Gastrocnemius medialis (tissue), 4 donors: Measurements from ENCODE around the gene MAD1L1. TPM values are rescaled to one million over a fixed set of nuclear protein-coding genes. Genes with fewer than 3 reads are reported as not detected.

Source experiments
- ATAC-seq, 2 donors: fragments of 150-250 bp; one replicate each; pipeline ENCODE4 v1.9.1; 2016
- DNase-seq, 2 donors: peaks; one replicate each; pipeline ENCODE4 v3.0.0-alpha.2; 2019
- H3K27ac ChIP-seq, 4 donors: fragments of 200-600 bp; sonication (generic); 1 replicate in 1 of 4; 2 replicates in 3 of 4; pipeline ENCODE4 v1.5.1; 2016 to 2018; ENCODE audit warnings: mild to moderate bottlenecking in 2 of 4, moderate library complexity in 1 of 4
- H3K27me3 ChIP-seq, 3 donors: fragments of 200-600 bp; sonication (generic) in 2 of 3; 1 replicate in 1 of 3; 2 replicates in 2 of 3; pipeline versions ENCODE4 v1.5.1 to v1.6.0; 2016 to 2019; ENCODE audit warnings: mild to moderate bottlenecking in 1 of 3, moderate library complexity in 1 of 3
- H3K36me3 ChIP-seq, 2 donors: fragments of 200-600 bp; sonication (generic) in 1 of 2; one replicate each; pipeline ENCODE4 v1.5.1; 2017 to 2018
- H3K4me1 ChIP-seq, 2 donors: fragments of 200-600 bp; sonication (generic) in 1 of 2; one replicate each; pipeline ENCODE4 v1.5.1; 2016 to 2017; ENCODE audit warnings: mild to moderate bottlenecking in 2 of 2
- H3K4me3 ChIP-seq, 4 donors: fragments of 200-600 bp; sonication (generic) in 3 of 4; 1 replicate in 1 of 4; 2 replicates in 3 of 4; pipeline ENCODE4 v1.5.1; 2016 to 2019; ENCODE audit warnings: mild to moderate bottlenecking in 2 of 4
- H3K9me3 ChIP-seq, 3 donors: fragments of 200-600 bp; sonication (generic) in 2 of 3; 1 replicate in 1 of 3; 2 replicates in 2 of 3; pipeline ENCODE4 v1.5.1; 2016 to 2019
- POLR2A ChIP-seq, 2 donors: fragments of 450-650 bp; IDR thresholded peaks; one replicate each; pipeline ENCODE4 v1.6.1; 2017; ENCODE audit warnings: antibody characterized with exemption in 2 of 2, mild to moderate bottlenecking in 2 of 2, moderate library complexity in 2 of 2
- in situ Hi-C, 4 donors: fragments of 200-750 bp; cut with MboI; loops; one replicate each; pipeline versions ENCODE4 v1.15.0 to v1.8.0; 2017; ENCODE audit warnings: low sequenced_read_pairs in 4 of 4
- intact Hi-C: fragments of 100-400 bp; cut with DNase I; formaldehyde crosslinking; loops from one replicate; pipeline ENCODE4 v1.15.1; 2023; ENCODE audit warnings: low total_unique reads
- total RNA-seq, 4 donors: library from RNA; depleted of rRNA; stranded (reverse); fragments of >200 nt; gene quantifications; one replicate each; pipeline versions ENCODE4 v1.1.0 to v1.2.3, GENCODE V29; 2016
- TF ChIP-seq, protein P1 (sequence below), 5 experiments: fragments of 450-650 bp in 3 of 5; fragments of 200-600 bp in 2 of 5; sonication (generic) in 2 of 5; IDR thresholded peaks in 4 of 5; conservative IDR thresholded peaks in 1 of 5; 1 replicate in 4 of 5; 2 replicates in 1 of 5; pipeline ENCODE4 v1.5.1; 2016 to 2019; ENCODE audit warnings: antibody characterized with exemption in 5 of 5, mild to moderate bottlenecking in 3 of 5, moderate library complexity in 3 of 5

The MAD1L1 gene
- total RNA-seq, 4 donors from 2014 or later, result 19.7 to 32.4 (median 22.7) TPM

DNA sequence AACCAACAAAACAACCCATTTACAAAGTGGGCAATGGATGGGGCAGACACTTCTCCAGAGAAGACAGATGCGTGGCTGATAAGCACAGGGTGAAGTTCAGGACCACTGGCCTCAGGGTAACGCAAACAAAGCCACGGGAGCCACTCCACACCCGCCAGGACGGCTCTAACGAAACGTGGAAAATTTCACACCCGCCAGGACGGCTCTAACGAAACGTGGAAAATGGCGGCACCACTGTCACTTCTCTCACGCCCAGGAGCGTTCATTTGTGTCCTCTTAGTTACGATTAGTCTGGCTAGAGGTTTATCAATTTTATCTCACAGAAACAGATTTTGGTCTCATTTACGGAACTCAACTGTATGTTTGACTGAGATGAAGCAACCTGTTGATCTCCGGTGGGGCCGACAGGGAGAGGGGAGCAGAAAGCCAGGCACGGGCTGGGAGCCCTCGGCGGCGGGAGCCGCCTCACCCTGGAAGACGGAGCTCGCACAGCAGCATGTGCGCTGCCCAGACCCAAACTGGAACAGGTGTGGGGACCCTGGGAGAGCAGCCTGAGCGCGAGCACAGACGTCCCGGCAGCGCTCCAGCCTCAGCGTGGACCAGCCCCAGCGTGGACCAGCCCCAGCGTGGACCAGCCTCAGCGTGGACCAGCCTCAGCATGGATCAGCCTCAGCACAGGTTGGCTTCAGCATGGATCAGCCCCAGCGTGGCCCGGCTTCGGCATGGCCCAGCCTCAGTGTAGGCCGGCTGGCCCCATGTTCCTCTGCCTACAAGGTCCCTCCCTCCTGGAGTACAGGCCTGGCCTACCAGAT lies 243.5 kb downstream of the MAD1L1 start:
- in situ Hi-C loops, result no loop called here
- no peak for ATAC-seq

DNA sequence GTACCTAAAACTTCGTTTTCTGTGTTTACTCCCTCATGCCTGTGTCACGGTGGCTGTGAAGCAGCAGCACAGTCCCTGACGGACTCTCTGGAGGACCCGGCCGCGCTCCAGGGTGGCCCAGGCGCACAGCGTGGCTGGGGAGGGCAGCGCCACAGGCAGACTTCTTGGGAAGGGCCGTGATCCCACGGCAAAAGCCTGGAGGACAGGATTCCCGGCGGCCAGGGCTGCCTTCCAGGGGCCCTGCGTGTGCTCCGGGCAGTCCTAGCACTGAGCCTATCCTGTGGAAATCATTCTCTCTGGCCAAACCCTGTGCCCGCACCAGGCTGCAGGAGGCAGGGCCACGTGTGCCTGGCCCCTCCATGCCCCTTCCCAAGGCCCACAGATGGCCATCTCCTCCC lies 244.2 kb downstream of the MAD1L1 start:
- in situ Hi-C loops (no loop called here), intact Hi-C loops (no loop called here)
- no peak overlapping the region for H3K27ac ChIP-seq
- TF ChIP-seq, protein P1, sequence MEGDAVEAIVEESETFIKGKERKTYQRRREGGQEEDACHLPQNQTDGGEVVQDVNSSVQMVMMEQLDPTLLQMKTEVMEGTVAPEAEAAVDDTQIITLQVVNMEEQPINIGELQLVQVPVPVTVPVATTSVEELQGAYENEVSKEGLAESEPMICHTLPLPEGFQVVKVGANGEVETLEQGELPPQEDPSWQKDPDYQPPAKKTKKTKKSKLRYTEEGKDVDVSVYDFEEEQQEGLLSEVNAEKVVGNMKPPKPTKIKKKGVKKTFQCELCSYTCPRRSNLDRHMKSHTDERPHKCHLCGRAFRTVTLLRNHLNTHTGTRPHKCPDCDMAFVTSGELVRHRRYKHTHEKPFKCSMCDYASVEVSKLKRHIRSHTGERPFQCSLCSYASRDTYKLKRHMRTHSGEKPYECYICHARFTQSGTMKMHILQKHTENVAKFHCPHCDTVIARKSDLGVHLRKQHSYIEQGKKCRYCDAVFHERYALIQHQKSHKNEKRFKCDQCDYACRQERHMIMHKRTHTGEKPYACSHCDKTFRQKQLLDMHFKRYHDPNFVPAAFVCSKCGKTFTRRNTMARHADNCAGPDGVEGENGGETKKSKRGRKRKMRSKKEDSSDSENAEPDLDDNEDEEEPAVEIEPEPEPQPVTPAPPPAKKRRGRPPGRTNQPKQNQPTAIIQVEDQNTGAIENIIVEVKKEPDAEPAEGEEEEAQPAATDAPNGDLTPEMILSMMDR (IDR thresholded peaks at IDR 0.05 in 4 of 5, conservative IDR thresholded peaks at IDR 0.05 in 1 of 5), result no peak
- TF ChIP-seq POLR2A (IDR thresholded peaks at IDR 0.05), result no peak
- no peaks in the 10 kb centered on the region for H3K9me3 ChIP-seq
- ATAC-seq (no peak), DNase-seq (no peak)
- H3K27me3 ChIP-seq, result no peaks in the 10 kb centered on the region
- no peaks in the 10 kb centered on the region for H3K4me1 ChIP-seq
- no peak overlapping the region for H3K4me3 ChIP-seq
- H3K36me3 ChIP-seq, result no peaks in the 10 kb centered on the region

More for the DNA sequence above, 243.5 kb downstream of the MAD1L1 start:
- intact Hi-C loops, result no loop called here
- no peaks in the 10 kb centered on the region for H3K27me3 ChIP-seq
- no peak for DNase-seq
- H3K4me3 ChIP-seq, result no peak overlapping the region
- TF ChIP-seq, protein P1 (IDR thresholded peaks at IDR 0.05 in 4 of 5, conservative IDR thresholded peaks at IDR 0.05 in 1 of 5), result no peak
- no peak for TF ChIP-seq POLR2A (IDR thresholded peaks at IDR 0.05)
- no peaks in the 10 kb centered on the region for H3K36me3 ChIP-seq
- no peaks in the 10 kb centered on the region for H3K9me3 ChIP-seq
- no peak overlapping the region for H3K27ac ChIP-seq
- peaks cover 0 to 2% of the 10 kb centered on the region in 2 donors for H3K4me1 ChIP-seq

DNA sequence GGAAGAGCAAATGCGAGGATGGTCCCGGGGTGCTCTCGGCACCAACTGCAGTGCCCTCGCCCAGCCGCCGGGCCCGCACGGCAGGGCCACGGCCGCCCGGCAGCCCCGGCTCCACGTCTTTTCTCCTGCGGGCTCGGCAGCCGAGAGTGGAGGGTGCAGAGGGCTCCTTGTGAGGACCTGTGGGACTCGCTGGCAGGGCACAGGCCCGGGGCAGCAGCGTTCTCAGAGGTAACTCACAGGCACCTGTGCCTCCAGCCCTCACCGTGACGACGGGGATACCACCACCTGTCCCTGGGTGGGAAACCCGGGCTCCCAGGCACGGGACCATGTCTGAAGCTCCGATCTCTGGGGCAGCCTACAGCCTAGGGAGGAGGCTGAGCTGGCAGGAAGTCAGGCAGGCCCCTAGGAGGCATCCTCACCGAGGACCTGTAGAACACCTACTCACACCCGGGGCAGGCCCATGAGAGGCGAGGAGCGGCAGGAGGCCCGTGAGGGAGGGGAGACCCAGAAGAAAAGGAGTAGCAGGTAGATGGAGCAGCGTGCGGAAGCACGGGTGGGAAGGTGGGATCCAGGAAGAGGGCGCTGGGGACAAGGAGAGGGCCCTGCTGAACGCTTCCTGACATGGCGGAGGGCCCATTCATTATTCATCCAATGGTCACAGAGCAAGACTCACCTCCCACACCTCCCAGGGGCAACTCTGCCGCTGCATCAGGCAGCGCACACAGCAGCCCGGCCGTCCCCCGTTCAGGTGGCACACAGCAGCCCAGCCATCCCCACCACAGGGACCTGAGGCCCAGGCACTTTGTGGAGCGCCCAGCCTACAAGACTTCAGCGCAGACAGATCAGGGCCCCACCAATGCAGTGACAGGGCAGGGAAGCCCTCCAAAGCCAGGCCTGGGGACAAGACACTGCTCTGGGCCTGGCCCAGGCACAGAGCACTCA lies 244.9 kb downstream of the MAD1L1 start:
- ATAC-seq (no peak), DNase-seq (no peak)
- intact Hi-C loops (no loop called here), in situ Hi-C loops (no loop called here)
- TF ChIP-seq, protein P1 (IDR thresholded peaks at IDR 0.05 in 4 of 5, conservative IDR thresholded peaks at IDR 0.05 in 1 of 5), result no peak
- no peak for TF ChIP-seq POLR2A (IDR thresholded peaks at IDR 0.05)
- Histone ChIP-seq H3K27ac (no peak overlapping the region), H3K9me3 (no peaks in the 10 kb centered on the region), H3K36me3 (no peaks in the 10 kb centered on the region), H3K4me1 (no peaks in the 10 kb centered on the region), H3K27me3 (no peaks in the 10 kb centered on the region), H3K4me3 (no peak overlapping the region)

DNA sequence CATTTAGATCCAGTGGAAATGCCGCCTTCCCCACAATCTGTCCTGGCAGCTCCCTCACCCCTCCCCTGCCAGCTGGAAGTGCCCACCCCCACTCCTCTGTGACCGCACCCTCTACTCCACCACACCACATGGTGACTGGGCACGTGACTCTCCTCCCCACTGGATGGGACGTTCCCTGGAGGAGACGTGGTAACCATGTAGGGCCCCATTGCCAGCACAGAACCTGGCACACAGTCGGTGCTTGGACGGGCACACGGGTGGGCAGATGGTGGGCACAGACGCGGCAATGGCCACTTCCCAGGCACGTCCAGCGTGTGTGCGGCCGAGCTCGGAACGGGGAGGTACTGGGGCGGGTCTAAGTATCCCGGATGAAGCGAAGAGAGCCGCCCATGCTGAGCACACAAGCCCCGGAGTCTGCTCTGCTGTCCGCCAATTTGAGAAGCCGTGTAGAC lies 245.6 kb downstream of the MAD1L1 start:
- H3K4me3 ChIP-seq, result no peak overlapping the region
- no peak for DNase-seq
- no peaks in the 10 kb centered on the region for H3K36me3 ChIP-seq
- in situ Hi-C loops (no loop called here), intact Hi-C loops (no loop called here)
- no peaks in the 10 kb centered on the region for H3K9me3 ChIP-seq
- no peaks in the 10 kb centered on the region for H3K27me3 ChIP-seq
- no peak overlapping the region for H3K27ac ChIP-seq
- ATAC-seq, result no peak
- TF ChIP-seq, protein P1 (IDR thresholded peaks at IDR 0.05 in 4 of 5, conservative IDR thresholded peaks at IDR 0.05 in 1 of 5), result no peak
- TF ChIP-seq POLR2A (IDR thresholded peaks at IDR 0.05), result no peak
- no peaks in the 10 kb centered on the region for H3K4me1 ChIP-seq
